ENCODE data around the gene MDK.

DNA sequence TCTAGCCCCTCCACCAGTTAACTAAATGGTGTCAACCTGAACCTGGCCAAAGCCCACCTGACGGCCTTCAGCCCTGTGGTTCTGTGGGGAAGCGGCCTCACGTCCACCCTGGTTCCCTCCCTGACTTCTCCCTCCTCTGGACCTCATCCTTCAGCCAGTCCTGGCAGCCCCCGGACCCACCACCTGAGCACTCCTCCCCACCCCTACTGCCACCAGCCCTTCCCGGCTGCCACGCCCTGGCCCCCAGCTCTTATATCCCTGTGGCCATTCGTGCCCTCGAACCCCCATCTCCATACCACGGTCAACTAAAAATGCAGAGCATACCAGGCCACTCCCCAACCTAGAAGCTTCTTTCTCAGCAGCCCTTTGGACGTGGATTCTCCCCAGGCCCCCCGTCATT is 4.2 kb upstream of the MDK start:
- TF ChIP-seq, protein P1, sequence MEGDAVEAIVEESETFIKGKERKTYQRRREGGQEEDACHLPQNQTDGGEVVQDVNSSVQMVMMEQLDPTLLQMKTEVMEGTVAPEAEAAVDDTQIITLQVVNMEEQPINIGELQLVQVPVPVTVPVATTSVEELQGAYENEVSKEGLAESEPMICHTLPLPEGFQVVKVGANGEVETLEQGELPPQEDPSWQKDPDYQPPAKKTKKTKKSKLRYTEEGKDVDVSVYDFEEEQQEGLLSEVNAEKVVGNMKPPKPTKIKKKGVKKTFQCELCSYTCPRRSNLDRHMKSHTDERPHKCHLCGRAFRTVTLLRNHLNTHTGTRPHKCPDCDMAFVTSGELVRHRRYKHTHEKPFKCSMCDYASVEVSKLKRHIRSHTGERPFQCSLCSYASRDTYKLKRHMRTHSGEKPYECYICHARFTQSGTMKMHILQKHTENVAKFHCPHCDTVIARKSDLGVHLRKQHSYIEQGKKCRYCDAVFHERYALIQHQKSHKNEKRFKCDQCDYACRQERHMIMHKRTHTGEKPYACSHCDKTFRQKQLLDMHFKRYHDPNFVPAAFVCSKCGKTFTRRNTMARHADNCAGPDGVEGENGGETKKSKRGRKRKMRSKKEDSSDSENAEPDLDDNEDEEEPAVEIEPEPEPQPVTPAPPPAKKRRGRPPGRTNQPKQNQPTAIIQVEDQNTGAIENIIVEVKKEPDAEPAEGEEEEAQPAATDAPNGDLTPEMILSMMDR (IDR thresholded peaks at IDR 0.05), result no peak
- no peak for TF ChIP-seq POLR2A (IDR thresholded peaks at IDR 0.05)

All from gastroesophageal sphincter (tissue), 3 donors.